GM21576 (cell line): ENCODE results near the gene GMPR.
A peak's percentile ranks its signal among the peaks of the same experiment; 100 is the strongest.
"Not testable (repeated sequence)": the region's sequence is repeated elsewhere in the genome, so short reads cannot be mapped to it uniquely, and the experiment has no call there.

ENCODE experiments used
- ATAC-seq: cut with Tn5 transposase; IDR thresholded peaks from one replicate; pipeline ENCODE4 v1.9.1; 2021; ENCODE audit warnings: mild to moderate bottlenecking, moderate library complexity; ENCODE audit not compliant: unreplicated experiment

Gene GMPR

DNA sequence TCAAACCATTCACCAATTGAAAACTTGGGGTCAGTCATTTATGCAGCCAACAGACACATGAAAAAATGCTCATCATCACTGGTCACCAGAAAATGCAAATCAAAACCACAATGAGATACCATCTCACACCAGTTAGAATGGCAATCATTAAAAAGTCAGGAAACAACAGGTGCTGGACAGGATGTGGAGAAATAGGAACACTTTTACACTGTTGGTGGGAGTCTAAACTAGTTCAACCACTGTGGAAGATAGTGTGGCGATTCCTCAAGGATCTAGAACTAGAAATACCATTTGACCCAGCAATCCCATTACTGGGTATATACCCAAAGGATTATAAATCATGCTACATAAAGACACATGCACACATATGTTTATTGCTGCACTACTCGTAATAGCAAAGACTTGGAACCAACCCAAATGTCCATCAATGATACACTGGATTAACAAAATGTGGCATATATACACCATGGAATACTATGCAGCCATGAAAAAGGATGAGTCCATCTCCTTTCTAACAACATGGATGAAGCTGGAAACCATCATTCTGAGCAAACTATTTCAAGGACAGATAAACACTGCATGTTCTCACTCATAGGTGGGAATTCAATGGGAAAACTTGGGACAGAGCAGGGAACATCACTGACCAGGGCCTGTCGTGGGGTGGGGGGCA, 13.2 kb upstream of the GMPR start:
- not testable (repeated sequence) for ATAC-seq

- not testable (repeated sequence) for ATAC-seq
These were observed 12.0 kb upstream of the GMPR start for GRCh38 chr6:16226117-16227047.

DNA sequence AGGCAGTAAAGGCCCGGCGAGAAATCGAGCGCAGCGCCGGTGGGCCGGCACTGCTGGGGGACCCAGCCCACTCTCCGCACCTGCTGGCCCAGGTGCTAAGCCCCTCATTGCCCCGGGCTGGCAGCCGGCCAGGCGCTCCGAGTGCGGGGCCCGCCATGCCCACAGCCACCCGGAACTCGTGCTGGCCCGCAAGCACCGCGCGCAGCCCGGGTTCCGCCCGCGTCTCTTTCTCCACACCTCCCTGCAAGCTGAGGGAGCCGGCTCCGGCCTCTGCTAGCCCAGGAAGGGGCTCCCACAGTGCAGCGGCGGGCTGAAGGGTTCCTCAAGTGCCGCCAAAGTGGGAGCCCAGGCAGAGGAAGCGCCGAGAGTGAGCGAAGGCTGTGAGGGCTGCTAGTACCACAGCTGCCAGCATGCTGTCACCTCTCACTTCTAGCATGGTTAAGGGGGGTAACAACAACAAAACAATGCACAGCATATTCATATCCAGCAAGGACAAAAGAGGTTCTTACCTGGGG, 11.3 kb upstream of the GMPR start:
- ATAC-seq, result no peak

GRCh38 chr6:16227605-16228004, 10.8 kb upstream of the GMPR start:
- ATAC-seq, result no peak

GRCh38 chr6:16228043-16228442, 10.3 kb upstream of the GMPR start:
- ATAC-seq, result no peak

DNA sequence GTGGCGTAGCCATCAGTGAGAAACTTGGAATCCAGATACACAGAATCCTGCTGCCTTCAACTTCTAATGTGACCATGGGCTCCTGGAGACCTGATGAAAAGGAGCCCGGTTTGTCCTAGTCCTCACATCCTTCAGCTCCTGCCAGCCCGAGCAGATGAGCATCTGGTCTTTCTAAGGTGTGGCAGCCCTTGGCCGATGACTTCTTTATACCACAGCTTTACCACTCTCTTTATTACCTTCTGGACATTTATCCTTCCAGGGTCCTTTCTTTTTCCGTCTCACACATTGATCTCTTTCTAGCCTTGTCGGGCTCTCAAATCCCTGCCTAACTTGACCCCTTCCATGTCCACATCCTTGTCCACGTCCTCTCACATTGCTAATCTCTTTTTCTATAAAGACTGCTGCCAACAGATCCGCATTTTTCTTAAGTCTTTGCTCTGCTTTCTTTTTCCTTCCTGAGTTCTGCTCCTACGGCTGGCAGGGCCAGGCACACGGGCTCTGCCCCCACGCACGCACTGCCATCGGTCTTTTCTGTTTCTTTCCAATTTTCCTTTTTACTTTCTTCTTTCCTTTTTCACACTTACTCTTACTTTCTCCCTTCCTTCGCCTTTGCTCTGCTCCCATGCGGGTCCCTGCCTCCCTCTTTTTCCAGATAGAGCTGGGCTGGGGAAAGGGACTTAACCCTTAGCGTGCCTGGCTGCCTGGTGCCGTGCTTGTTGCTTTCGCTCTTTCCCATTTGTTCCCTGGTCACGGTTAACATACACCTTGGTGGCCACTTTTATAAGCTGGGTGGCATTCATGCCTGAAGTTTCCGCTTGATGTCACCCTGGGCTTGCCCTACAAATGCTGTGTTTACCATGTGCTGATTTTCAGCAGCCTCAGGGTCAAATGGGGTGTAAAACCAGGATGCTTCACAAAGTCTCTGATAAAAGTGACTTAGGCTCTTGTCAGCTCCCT, 9.4 kb upstream of the GMPR start:
- ATAC-seq, result no peak

DNA sequence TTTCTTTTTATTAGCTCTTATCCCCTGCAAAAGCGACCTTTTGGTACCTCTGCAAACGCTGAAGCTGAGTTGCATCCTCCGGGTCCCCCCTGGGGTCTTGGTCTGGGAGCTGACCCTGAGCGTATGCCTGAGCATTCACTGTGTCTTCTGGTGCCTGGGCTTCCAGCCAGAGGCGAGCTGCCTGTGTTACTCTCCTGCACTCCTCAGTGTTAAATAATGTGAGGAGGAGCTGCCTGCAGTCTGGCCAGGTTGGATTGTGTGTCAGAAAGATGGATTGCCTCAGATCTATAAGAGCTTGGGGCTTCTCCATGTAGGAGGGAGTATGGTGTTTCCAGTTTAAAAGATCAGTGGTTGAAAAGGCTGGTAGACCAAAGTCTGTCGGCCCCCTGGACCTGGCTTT, 8.7 kb upstream of the GMPR start:
- ATAC-seq, result no peak

- no peak for ATAC-seq
These were observed 7.4 kb upstream of the GMPR start for GRCh38 chr6:16230953-16231352.

GRCh38 chr6:16232086-16232485, 6.3 kb upstream of the GMPR start:
- no peak for ATAC-seq

DNA sequence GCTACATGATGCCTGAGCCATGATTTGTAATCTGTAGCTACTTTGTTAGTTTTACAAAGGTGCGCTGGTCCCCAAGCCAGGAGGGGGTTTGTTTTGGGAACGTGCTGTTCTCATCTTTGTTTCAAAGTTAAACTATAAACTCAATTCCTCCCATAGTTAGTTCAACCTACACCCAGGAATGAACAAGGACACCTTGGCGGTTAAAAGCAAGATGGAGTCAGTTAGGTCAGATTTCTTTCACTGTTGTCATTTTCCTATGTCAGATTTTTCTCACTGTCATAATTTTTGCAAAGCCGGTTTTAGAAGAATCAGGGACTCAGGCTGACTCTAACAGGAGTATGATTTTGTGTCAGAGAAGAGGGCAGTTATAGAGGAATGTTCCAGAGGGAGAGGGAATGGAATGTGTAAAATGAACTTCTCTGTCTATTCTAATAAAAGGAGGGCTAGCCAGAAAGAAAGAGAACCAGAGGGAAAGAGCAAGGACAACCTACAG, 2.3 kb upstream of the GMPR start:
- ATAC-seq, result no peak

GRCh38 chr6:16236631-16237199, 1.7 kb upstream of the GMPR start:
- ATAC-seq, result peak; percentile 48

GRCh38 chr6:16237242-16237641, 1.1 kb upstream of the GMPR start:
- no peak for ATAC-seq

DNA sequence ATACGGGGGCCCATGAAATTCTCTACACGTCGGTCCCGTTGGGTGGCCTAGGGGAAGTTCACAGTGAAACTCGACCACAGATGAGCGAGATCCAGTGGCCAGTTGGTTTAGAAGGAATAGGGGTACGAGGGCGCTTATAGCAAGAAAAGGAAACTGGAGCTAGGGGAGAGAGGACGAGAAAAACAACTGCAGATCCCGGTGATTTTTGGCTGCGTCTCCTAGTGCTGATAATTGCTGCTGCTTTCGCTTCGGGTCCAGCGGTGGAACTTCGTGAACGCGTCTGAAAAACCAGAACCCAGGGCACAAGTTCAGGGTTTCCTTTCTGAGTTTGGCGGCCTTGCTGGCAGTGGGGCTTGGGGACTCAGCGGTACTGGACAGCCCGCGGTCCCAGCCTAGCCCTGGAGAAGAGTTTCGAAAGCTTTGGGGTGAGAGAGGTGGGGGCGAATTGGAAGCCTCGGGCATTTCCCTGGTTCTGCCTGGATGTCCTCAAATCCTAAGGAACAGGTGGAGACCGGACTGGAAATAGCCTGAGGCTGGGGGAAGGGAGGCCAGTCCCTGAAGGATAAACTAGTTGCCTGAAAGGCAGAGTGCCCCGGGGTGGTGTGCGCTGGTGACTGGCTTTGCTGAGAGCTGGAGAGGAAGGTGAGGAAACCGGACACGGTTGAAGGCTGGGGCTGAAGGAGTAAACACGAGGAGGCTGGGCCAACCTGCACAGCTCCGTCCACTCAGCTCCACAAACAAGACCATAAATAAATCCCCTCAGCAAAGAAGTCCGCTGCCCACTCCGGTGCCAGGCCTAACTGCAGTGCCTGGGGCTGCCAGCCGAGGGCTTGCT, 793 bp downstream of the GMPR start:
- ATAC-seq, result no peak

DNA sequence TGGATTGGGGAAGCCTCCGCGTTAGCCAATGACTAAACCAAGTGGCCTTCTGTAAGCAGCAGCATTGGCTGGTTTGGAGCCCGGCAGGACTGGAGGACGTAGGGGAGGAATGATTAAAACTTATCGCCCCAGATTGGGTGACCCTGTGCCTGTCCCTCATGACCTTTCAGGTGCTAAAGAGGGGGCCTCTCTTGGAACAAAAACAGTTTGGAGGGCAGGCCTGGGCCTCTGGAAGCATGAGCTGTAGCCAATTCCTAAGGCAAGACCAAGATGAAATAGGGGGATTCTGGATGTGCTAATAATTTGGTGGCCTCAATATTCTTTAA, 1.4 kb downstream of the GMPR start:
- no peak for ATAC-seq

DNA sequence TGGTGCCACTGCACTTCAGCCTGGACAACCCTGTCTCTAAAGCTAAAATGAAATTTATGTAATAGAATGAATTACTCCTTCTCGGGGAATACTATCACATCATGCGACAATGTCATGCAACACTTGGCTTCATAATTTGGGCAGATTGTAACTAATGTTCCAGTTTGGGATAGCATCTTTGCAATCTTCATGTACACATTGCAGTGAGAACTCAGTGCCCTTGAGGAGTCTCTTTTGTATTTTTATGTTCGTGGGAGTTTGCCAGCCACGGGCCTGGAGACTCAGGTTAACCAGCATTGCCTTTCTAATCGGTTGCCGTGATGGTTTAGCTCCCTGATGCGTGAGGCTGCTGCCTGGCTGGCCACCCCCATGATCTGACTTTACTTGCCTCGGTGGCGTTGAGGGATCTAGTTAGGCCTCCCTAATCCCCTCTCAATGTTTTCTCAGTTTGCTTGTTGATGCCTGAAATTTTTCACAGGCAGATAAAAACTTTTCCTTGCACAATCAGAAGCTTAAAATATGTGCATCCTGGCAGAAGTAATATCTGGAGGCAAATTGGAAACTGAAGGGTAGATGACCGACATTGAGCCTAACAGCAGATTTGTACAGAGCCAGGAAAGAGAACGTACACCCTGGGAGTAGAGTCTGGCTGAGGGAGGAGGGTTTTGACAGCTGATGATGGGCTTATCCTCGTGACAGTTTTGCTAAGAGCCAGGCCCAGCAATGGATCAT, 2.4 kb downstream of the GMPR start:
- no peak for ATAC-seq

DNA sequence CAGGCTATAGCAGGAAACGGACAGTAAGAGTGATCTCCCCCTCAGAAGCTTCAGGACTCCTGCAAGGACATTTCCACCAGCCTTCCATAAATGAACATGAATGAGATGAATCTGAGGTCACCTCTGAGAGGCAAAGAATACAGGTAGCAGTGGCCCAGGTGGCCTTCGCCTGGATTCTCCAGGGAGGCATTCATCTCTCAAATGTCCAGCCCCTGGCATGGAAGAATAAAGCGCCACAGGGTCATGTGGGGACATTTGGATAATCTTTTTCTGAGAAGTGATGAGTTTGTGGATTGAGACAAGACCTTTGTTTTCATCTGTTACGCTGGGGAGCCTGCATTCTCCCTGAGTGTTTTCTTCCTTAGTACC, 2.9 kb downstream of the GMPR start:
- ATAC-seq, result no peak

- no peak for ATAC-seq
These were observed 4.7 kb downstream of the GMPR start for GRCh38 chr6:16243055-16243454.

- ATAC-seq, result no peak
These were observed 5.3 kb downstream of the GMPR start for GRCh38 chr6:16243664-16244063.

DNA sequence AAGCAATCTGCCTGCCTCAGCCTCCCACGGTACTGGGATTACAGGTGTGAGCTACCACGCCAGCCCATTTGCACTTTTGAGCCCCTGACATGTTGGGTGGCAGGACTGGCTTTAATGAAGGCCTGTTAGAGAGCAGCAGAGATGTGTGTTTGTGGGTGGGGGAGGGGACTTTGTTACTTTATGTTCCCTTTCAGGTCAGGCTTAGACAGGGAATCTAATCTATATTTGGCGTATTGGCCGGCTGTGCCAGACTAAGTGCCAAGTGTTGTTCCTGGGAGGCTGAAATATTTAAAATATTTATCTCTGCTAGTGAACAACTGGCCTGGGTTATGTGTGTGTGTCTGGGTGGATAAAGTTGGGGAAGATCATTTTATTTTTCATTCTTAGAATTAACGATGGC, 6.1 kb downstream of the GMPR start:
- no peak for ATAC-seq
